ENCODE measurements around the gene FAM168B. TPM values are rescaled to one million over a fixed set of nuclear protein-coding genes. Genes with fewer than 3 reads are reported as not detected.

FAM168B gene
- total and polyA plus RNA-seq, 2 of the 13 experiments (the other 11 are each of a cell fraction or from before 2014, with no cell fraction given), result 64.5 to 113 TPM

- TF ChIP-seq, protein P1, sequence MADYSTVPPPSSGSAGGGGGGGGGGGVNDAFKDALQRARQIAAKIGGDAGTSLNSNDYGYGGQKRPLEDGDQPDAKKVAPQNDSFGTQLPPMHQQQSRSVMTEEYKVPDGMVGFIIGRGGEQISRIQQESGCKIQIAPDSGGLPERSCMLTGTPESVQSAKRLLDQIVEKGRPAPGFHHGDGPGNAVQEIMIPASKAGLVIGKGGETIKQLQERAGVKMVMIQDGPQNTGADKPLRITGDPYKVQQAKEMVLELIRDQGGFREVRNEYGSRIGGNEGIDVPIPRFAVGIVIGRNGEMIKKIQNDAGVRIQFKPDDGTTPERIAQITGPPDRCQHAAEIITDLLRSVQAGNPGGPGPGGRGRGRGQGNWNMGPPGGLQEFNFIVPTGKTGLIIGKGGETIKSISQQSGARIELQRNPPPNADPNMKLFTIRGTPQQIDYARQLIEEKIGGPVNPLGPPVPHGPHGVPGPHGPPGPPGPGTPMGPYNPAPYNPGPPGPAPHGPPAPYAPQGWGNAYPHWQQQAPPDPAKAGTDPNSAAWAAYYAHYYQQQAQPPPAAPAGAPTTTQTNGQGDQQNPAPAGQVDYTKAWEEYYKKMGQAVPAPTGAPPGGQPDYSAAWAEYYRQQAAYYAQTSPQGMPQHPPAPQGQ (CRISPR knock-in tag; IDR thresholded peaks at IDR 0.05; ENCODE audit: borderline replicate concordance), result no peak
- TF ChIP-seq POLR2AphosphoS2 (IDR thresholded peaks at IDR 0.05; ENCODE audit: low read depth, low read length) (no peak), ZNF335 (CRISPR knock-in tag; IDR thresholded peaks at IDR 0.05) (no peak)
Measured at GRCh38 chr2:131023758-131024157, 69.5 kb downstream of the FAM168B start (continued).

DNA sequence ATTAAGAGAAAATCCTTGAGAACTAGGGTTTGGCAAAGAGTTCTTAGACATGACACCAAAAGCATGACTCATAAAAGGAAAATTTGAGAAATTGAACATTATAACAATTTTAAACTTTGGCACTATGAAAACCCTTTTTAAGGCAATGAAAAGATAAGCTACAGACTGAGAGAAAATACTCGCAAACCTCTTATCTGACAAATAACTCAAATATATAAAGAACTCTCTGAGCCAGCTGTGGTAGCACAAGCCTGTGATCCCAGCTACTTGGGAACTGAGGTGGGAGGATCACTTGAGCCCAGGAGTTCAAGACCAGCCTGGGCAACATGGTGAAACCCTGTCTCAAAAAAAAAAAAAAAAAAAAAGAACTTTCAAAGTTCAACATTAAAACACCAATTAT lies 70.5 kb downstream of the FAM168B start:
- ATAC-seq (no peak), FAIRE-seq (no peak), DNase-seq (ENCODE audit: low spot score) (no peak)
- 36% methylated on average over 1 of the region's 1 CpG for WGBS (ENCODE audit: low lambda C conversion rate)
- H3K79me2 ChIP-seq (ENCODE audit: insufficient read depth, low read length), result no peaks in the 10 kb centered on the region
- ChIA-PET POLR2A (interaction anchor here (0.6 kb wide), 1 partner anchor 60 kb away, joined by 3 read pairs; no protein-coding TSS in a partner anchor), CTCF (ENCODE audit: low intra/inter-chr PET ratio, low total read pairs) (no interaction called here)
- intact Hi-C loops (cut with micrococcal nuclease; ENCODE audit: unreplicated experiment) (no loop called here), in situ Hi-C loops (cut with HindIII; ENCODE audit: extremely low pct_ligation_motif_present, low pct_unique_long_range_greater_than_20kb) (no loop called here)
- BruUV-seq (replicated peaks), result no TSS peak
- H3K9ac ChIP-seq (ENCODE audit: insufficient read depth, low read depth, low read length), result no peak overlapping the region
- no peak overlapping the region for H2AFZ ChIP-seq (ENCODE audit: low read length)
- no peaks in the 10 kb centered on the region for H3K36me3 ChIP-seq (replicated peaks in 1 of 2; ENCODE audit: control insufficient read depth in 1 of 2, insufficient read depth in 2 of 2, low read length in 2 of 2)
- H3K27ac ChIP-seq (ENCODE audit: extremely low read length, insufficient read depth, low read length), result no peak overlapping the region
- H4K20me1 ChIP-seq (ENCODE audit: insufficient read depth, low read length), result no peaks in the 10 kb centered on the region
- no peak overlapping the region for H3K4me2 ChIP-seq (ENCODE audit: low read depth, low read length)
- peaks cover 0 to 8% of the 10 kb centered on the region in 2 experiments; a peak in 1 of 5 replicates for H3K27me3 ChIP-seq (ENCODE audit: control insufficient read depth in 1 of 2, insufficient read depth in 2 of 2, low read length in 2 of 2)
- H3K9me3 ChIP-seq (ENCODE audit: low read length), result no peaks in the 10 kb centered on the region
- H3K4me3 ChIP-seq (replicated peaks in 1 of 3; ENCODE audit: insufficient read depth in 1 of 3, low read depth in 2 of 3, low read length in 3 of 3), result no peak overlapping the region
- H3K4me1 ChIP-seq (ENCODE audit: insufficient read depth, low read length), result no peaks in the 10 kb centered on the region
- TF ChIP-seq ARID3A (IDR thresholded peaks at IDR 0.05; ENCODE audit: low read depth, low read length), result no peak
- TF ChIP-seq ATF7-NPFF (CRISPR knock-in tag; IDR thresholded peaks at IDR 0.05; ENCODE audit: low read depth), result no peak
- no peak for TF ChIP-seq ZNF224 (CRISPR knock-in tag; IDR thresholded peaks at IDR 0.05)
- TF ChIP-seq MIER3 (CRISPR knock-in tag; IDR thresholded peaks at IDR 0.05; ENCODE audit: borderline replicate concordance), result no peak
- no peak for TF ChIP-seq KLF13 (CRISPR knock-in tag; IDR thresholded peaks at IDR 0.05)
- no peak for TF ChIP-seq ZNF121 (CRISPR knock-in tag; IDR thresholded peaks at IDR 0.05)
- TF ChIP-seq HNRNPUL1 (IDR thresholded peaks at IDR 0.05; ENCODE audit: low read depth, low read length), result no peak
- TF ChIP-seq TP53 (CRISPR knock-in tag; conservative IDR thresholded peaks at IDR 0.05), result no peak
- TF ChIP-seq MXD4 (CRISPR knock-in tag; IDR thresholded peaks at IDR 0.05), result no peak
- no peak for TF ChIP-seq ESRRA (CRISPR knock-in tag; IDR thresholded peaks at IDR 0.05; ENCODE audit: low read depth)
- TF ChIP-seq ZBTB10 (CRISPR knock-in tag; IDR thresholded peaks at IDR 0.05; ENCODE audit: borderline replicate concordance), result no peak
- no peak for TF ChIP-seq TEAD3 (CRISPR knock-in tag; optimal IDR thresholded peaks at IDR 0.05; ENCODE audit: borderline replicate concordance)
- TF ChIP-seq, protein P2, sequence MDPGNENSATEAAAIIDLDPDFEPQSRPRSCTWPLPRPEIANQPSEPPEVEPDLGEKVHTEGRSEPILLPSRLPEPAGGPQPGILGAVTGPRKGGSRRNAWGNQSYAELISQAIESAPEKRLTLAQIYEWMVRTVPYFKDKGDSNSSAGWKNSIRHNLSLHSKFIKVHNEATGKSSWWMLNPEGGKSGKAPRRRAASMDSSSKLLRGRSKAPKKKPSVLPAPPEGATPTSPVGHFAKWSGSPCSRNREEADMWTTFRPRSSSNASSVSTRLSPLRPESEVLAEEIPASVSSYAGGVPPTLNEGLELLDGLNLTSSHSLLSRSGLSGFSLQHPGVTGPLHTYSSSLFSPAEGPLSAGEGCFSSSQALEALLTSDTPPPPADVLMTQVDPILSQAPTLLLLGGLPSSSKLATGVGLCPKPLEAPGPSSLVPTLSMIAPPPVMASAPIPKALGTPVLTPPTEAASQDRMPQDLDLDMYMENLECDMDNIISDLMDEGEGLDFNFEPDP (CRISPR knock-in tag; conservative IDR thresholded peaks at IDR 0.05), result no peak
- TF ChIP-seq GFI1 (CRISPR knock-in tag; IDR thresholded peaks at IDR 0.05; ENCODE audit: borderline replicate concordance), result no peak

Measured in HepG2 (cell line).